GM23248 (cell line): ENCODE results near the gene ABL2. TPM values are rescaled to one million over a fixed set of nuclear protein-coding genes. Genes with fewer than 3 reads are reported as not detected.

ENCODE experiments used
- DNase-seq: peaks from one replicate; pipeline ENCODE4 v3.0.0-alpha.2; 2015
- H2AFZ ChIP-seq: fragments of 200-600 bp; sonication (generic); 2 replicates; pipeline ENCODE4 v1.6.1; 2016; ENCODE audit warnings: antibody characterized with exemption
- H3F3A ChIP-seq: fragments of 200-600 bp; sonication (generic); 2 replicates; pipeline ENCODE4 v1.6.1; 2016; ENCODE audit warnings: mild to moderate bottlenecking, antibody characterized with exemption, mixed run types; ENCODE audit not compliant: insufficient read depth
- H3K27ac ChIP-seq: fragments of 200-600 bp; sonication (generic); 2 replicates; pipeline ENCODE4 v1.5.1; 2016; ENCODE audit warnings: mild to moderate bottlenecking
- H3K27me3 ChIP-seq: fragments of 200-600 bp; sonication (generic); replicated peaks from 2 replicates; pipeline ENCODE4 v1.6.1; 2016; ENCODE audit warnings: mild to moderate bottlenecking; ENCODE audit not compliant: insufficient read depth
- H3K36me3 ChIP-seq: fragments of 200-600 bp; sonication (generic); 2 replicates; pipeline ENCODE4 v1.6.1; 2016; ENCODE audit warnings: low read depth, mild to moderate bottlenecking
- H3K4me1 ChIP-seq: fragments of 200-600 bp; sonication (generic); 2 replicates; pipeline ENCODE4 v1.6.1; 2016; ENCODE audit warnings: mild to moderate bottlenecking; ENCODE audit not compliant: insufficient read depth
- H3K4me2 ChIP-seq: fragments of 200-600 bp; sonication (generic); one replicate; pipeline ENCODE4 v1.6.1; 2016; ENCODE audit warnings: mild to moderate bottlenecking; ENCODE audit not compliant: unreplicated experiment
- H3K4me3 ChIP-seq: fragments of 200-600 bp; sonication (generic); 2 replicates; pipeline ENCODE4 v1.5.1; 2016; ENCODE audit warnings: mild to moderate bottlenecking
- H3K79me2 ChIP-seq: fragments of 200-600 bp; sonication (generic); 2 replicates; pipeline ENCODE4 v1.6.1; 2016; ENCODE audit warnings: mild to moderate bottlenecking; ENCODE audit not compliant: insufficient read depth
- H3K9ac ChIP-seq: fragments of 200-600 bp; sonication (generic); 2 replicates; pipeline ENCODE4 v1.6.1; 2016; ENCODE audit warnings: mild to moderate bottlenecking
- H3K9me2 ChIP-seq: fragments of 200-600 bp; sonication (generic); 2 replicates; pipeline ENCODE4 v1.6.1; 2016; ENCODE audit warnings: mixed run types, mild to moderate bottlenecking, moderate library complexity; ENCODE audit not compliant: insufficient read depth
- H3K9me3 ChIP-seq: fragments of 200-600 bp; sonication (generic); one replicate; pipeline ENCODE4 v1.6.1; 2017; ENCODE audit warnings: low read depth
- H4K20me1 ChIP-seq: fragments of 200-600 bp; sonication (generic); 2 replicates; pipeline ENCODE4 v1.6.0; 2016; ENCODE audit not compliant: insufficient read depth
- EZH2 ChIP-seq: fragments of 200-600 bp; sonication (generic); IDR thresholded peaks from 2 replicates; pipeline ENCODE4 v1.6.1; 2018; ENCODE audit warnings: antibody characterized with exemption, mild to moderate bottlenecking; ENCODE audit not compliant: insufficient read depth, poor library complexity, severe bottlenecking
- EZH2phosphoT487 ChIP-seq: fragments of 200-600 bp; sonication (generic); IDR thresholded peaks from 2 replicates; pipeline ENCODE4 v1.6.1; 2018; ENCODE audit warnings: antibody characterized with exemption, moderate library complexity, mild to moderate bottlenecking, low read depth; ENCODE audit not compliant: insufficient read depth
- WGBS, 2 experiments: methylation state at CpG; one replicate each; pipeline ENCODE4 v1.1.6; 2015 to 2017; ENCODE audit warnings: low lambda C conversion rate in 2 of 2, low coverage in 1 of 2; ENCODE audit errors: missing lambda C conversion rate in 2 of 2; 5-methylcytosine and 5-hydroxymethylcytosine counted together
- in situ Hi-C: fragments of 300-500 bp; cut with MboI; formaldehyde crosslinking; loops from 2 replicates; pipeline ENCODE4 v1.15.0; 2020
- polyA plus RNA-seq: library from polyadenylated mRNA; unstranded; fragments of >200 nt; fragmentation: Nextera tagmentation; extraction: Ambion mirVana; gene quantifications from 2 replicates; pipeline ENCODE4 v1.2.1, GENCODE V29; 2016
- total RNA-seq: library from RNA; depleted of rRNA; stranded (reverse); fragments of >200 nt; shearing (Covaris generic); gene quantifications from 2 replicates; pipeline ENCODE4 v1.2.3, GENCODE V29; 2014

The ABL2 gene
- total and polyA plus RNA-seq, 2 experiments from 2014 or later, result 13.2 to 38.6 TPM

DNA sequence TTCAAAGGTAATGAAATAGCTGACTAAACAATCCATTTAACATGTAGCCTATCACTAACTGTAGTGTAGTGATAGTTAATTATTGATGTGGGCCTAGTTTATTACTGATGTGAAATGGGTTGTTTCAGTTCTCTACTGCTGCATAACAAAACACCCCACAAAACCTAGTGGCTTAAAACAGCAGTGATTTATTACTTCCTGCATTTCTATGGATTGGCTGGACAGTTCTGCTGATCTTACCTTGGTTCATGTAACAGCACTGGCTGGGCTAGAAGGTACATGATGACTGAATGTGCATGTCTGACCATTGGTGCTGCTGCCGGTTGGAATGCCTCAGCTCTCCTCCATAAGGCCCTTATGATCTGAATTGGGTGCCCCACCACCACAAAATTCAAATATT lies 5.4 kb upstream of the ABL2 start:
- Histone ChIP-seq H3K79me2 (no peaks in the 10 kb centered on the region), H3K36me3 (no peaks in the 10 kb centered on the region), H3K27ac (no peak overlapping the region), H3K9me2 (no peaks in the 10 kb centered on the region), H3K9me3 (no peaks in the 10 kb centered on the region), H3K4me2 (no peak overlapping the region), H4K20me1 (no peaks in the 10 kb centered on the region), H3K4me1 (peaks cover 36% of the 10 kb centered on the region), H3K27me3 (no peaks in the 10 kb centered on the region), H2AFZ (no peak overlapping the region), H3K4me3 (no peak overlapping the region), H3F3A (peaks cover 29% of the 10 kb centered on the region), H3K9ac (no peak overlapping the region)
- in situ Hi-C loops, result no loop called here
- no peak for DNase-seq
- no peak for TF ChIP-seq EZH2
- no peak for TF ChIP-seq EZH2phosphoT487
- 92 to 100% methylated on average over 1 of the region's 1 CpG for WGBS, 2 experiments

DNA sequence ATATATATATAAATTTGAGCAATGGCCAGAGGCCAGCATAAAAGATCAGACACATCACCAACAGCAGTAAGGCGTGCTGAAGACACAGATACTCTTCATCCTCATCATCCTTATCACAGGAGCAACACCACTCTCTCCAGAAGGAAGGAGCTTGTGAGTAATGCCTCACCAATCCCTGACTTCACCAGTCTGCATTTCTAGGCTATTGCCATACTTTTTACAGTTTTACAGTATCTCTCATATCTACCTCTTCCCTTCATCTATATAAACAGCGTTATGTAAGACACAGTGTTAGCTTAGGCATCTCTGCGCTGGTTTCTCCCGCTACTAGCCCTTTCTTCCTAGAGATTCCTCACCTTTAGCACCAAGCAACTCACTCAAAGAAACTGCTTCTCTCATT lies 2.4 kb upstream of the ABL2 start:
- no peak for TF ChIP-seq EZH2
- TF ChIP-seq EZH2phosphoT487, result no peak
- Histone ChIP-seq H3K36me3 (no peaks in the 10 kb centered on the region), H2AFZ (no peak overlapping the region), H4K20me1 (no peaks in the 10 kb centered on the region), H3K4me2 (peak overlapping the region; percentile 10), H3K27me3 (no peaks in the 10 kb centered on the region), H3K9me3 (no peaks in the 10 kb centered on the region), H3K27ac (peak overlapping the region; percentile 36), H3K9me2 (no peaks in the 10 kb centered on the region), H3K4me3 (no peak overlapping the region), H3K4me1 (peaks cover 37% of the 10 kb centered on the region), H3K79me2 (peaks cover 19% of the 10 kb centered on the region), H3F3A (peaks cover 30% of the 10 kb centered on the region), H3K9ac (no peak overlapping the region)
- in situ Hi-C loops, result no loop called here
- DNase-seq, result peak; percentile 66
- WGBS, 2 experiments, result 73 to 81% methylated on average over 4 of the region's 4 CpGs

DNA sequence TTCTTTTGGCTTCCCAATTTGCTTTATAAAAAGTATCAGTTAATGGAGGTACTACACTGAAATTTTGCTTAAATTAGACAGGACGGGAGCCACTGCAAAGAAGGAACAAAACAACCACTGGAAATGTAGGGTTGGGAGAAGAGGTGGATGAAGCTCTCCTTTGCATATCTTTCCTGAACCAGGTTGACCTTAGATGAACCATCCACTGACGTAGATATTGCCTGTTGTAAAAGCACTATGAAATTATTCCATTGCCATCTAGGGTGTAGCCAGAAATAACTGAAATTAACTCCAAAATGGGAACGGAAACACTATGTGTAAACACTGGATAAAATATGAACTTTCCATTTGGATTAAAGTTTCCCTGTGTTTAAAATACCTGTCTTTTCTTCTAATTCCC lies 1.2 kb upstream of the ABL2 start:
- Histone ChIP-seq H3K9me2 (no peaks in the 10 kb centered on the region), H3K36me3 (no peaks in the 10 kb centered on the region), H3K9me3 (no peaks in the 10 kb centered on the region), H3K79me2 (peaks cover 31% of the 10 kb centered on the region), H3K27me3 (no peaks in the 10 kb centered on the region), H3F3A (peaks cover 30% of the 10 kb centered on the region), H3K4me3 (peak overlapping the region; percentile 94; the same call in 1 of the 2 replicates), H3K27ac (peak overlapping the region; percentile 53), H2AFZ (peak overlapping the region; percentile 82), H3K4me2 (peak overlapping the region; percentile 84), H3K9ac (peak overlapping the region; percentile 89), H4K20me1 (no peaks in the 10 kb centered on the region), H3K4me1 (peaks cover 37% of the 10 kb centered on the region)
- WGBS, 2 experiments, result 20% methylated on average over 3 of the region's 3 CpGs
- TF ChIP-seq EZH2, result no peak
- TF ChIP-seq EZH2phosphoT487, result no peak
- no peak for DNase-seq
- in situ Hi-C loops, result no loop called here

DNA sequence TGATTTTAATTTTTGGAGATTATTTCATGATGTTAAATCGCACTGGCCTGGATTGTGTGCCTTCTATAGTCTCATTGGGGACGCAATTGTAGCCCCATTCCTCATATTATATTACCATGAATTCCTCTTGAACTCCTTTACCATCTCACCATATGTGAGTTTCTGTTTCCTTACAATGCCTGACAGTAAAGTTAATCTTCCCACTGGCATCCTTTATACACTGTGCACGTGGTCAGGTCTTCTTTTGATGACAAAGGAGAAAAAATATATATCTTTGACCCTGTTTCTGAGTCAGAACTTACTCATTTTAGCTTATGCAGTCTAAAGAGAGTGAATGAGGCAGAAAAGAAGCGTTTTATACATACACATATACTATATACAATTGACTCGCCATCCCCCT lies 774 bp upstream of the ABL2 start:
- TF ChIP-seq EZH2phosphoT487 (no peak), EZH2 (no peak)

DNA sequence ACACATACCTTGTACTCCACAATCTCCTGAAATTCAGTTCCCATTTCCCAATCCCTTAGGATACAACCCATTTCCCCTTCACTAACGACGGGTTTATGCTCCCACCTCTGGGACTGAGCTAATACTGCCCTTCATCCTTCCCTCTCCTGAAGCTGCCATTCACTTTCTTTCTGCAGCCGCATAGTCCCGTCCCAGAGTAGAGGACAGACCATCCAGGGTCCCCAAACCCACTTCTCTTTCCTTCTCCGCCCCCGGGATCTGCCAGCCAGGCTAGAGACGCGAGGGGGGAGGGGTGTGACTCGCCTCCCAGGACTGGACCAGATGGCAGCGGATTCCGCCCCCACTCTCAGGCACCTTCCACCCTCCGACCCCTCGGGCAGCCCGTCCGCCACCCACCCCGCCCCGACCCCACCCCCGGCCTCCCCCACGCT lies 679 bp downstream of the ABL2 start:
- Histone ChIP-seq H3K4me3 (peak overlapping the region; percentile 94), H2AFZ (peak overlapping the region; percentile 78), H4K20me1 (no peaks in the 10 kb centered on the region), H3K9me3 (no peaks in the 10 kb centered on the region), H3K9me2 (no peaks in the 10 kb centered on the region), H3K9ac (peak overlapping the region; percentile 89), H3K4me2 (peak overlapping the region; percentile 90), H3K36me3 (no peaks in the 10 kb centered on the region), H3K79me2 (peaks cover 51% of the 10 kb centered on the region), H3K4me1 (peaks cover 25% of the 10 kb centered on the region), H3K27me3 (no peaks in the 10 kb centered on the region), H3K27ac (peak overlapping the region; percentile 28), H3F3A (peaks cover 28% of the 10 kb centered on the region)
- peak; percentile 72 for DNase-seq
- TF ChIP-seq EZH2 (no peak), EZH2phosphoT487 (no peak)
- 0 to 3% methylated on average over 8 to 19 of the region's 19 CpGs for WGBS, 2 experiments
- in situ Hi-C loops, result no loop called here

More for the DNA sequence above, 774 bp upstream of the ABL2 start:
- peak overlapping the region; percentile 53 for H3K27ac ChIP-seq
- DNase-seq, result peak; percentile 82
- peak overlapping the region; percentile 84 for H3K4me2 ChIP-seq
- 12% methylated on average over 5 of the region's 5 CpGs for WGBS, 2 experiments
- H3K27me3 ChIP-seq, result no peaks in the 10 kb centered on the region
- in situ Hi-C loops, result no loop called here
- H3K79me2 ChIP-seq, result peaks cover 36% of the 10 kb centered on the region
- H3K9ac ChIP-seq, result peak overlapping the region; percentile 89
- H4K20me1 ChIP-seq, result no peaks in the 10 kb centered on the region
- H2AFZ ChIP-seq, result peak overlapping the region; percentile 82
- peak overlapping the region; percentile 94 for H3K4me3 ChIP-seq
- H3F3A ChIP-seq, result peaks cover 30% of the 10 kb centered on the region
- no peaks in the 10 kb centered on the region for H3K36me3 ChIP-seq
- no peaks in the 10 kb centered on the region for H3K9me3 ChIP-seq
- H3K9me2 ChIP-seq, result no peaks in the 10 kb centered on the region
- H3K4me1 ChIP-seq, result peaks cover 37% of the 10 kb centered on the region
